NT2/D1 (cell line): ENCODE data around the gene TMC2.

ENCODE experiments used
- DNase-seq: peaks from one replicate; pipeline ENCODE4 v3.0.0-alpha.2; 2011; ENCODE audit warnings: low read depth, low spot score
- H3K27me3 ChIP-seq: 2 replicates; pipeline ENCODE4 v1.6.0; 2011; ENCODE audit warnings: mild to moderate bottlenecking; ENCODE audit not compliant: insufficient read length, insufficient read depth
- H3K36me3 ChIP-seq: 2 replicates; pipeline ENCODE4 v1.6.1; 2011; ENCODE audit warnings: mild to moderate bottlenecking, low read length, mixed read lengths; ENCODE audit not compliant: insufficient read depth, insufficient read length
- H3K4me1 ChIP-seq: 2 replicates; pipeline ENCODE4 v1.5.1; 2011; ENCODE audit not compliant: insufficient read depth, insufficient read length
- H3K4me3 ChIP-seq: 2 replicates; pipeline ENCODE4 v1.5.1; 2011; ENCODE audit warnings: low read depth; ENCODE audit not compliant: insufficient read length
- H3K9ac ChIP-seq: 2 replicates; pipeline ENCODE4 v1.6.0; 2011; ENCODE audit warnings: low read depth; ENCODE audit not compliant: insufficient read length
- H3K9me3 ChIP-seq: 2 replicates; pipeline ENCODE4 v1.5.1; 2011; ENCODE audit warnings: mild to moderate bottlenecking, low read length; ENCODE audit not compliant: insufficient read depth
- SUZ12 ChIP-seq: IDR thresholded peaks from 2 replicates; pipeline ENCODE4 v1.6.1; 2011; ENCODE audit not compliant: insufficient read length, insufficient read depth; ENCODE audit errors: extremely low read depth
- YY1 ChIP-seq: IDR thresholded peaks from 2 replicates; pipeline ENCODE4 v1.6.1; 2011; ENCODE audit not compliant: insufficient read length, insufficient read depth
- ZNF274 ChIP-seq: IDR thresholded peaks from 2 replicates; pipeline ENCODE4 v1.6.1; 2011; ENCODE audit warnings: mild to moderate bottlenecking, low read depth, low read length

TMC2 gene

DNA sequence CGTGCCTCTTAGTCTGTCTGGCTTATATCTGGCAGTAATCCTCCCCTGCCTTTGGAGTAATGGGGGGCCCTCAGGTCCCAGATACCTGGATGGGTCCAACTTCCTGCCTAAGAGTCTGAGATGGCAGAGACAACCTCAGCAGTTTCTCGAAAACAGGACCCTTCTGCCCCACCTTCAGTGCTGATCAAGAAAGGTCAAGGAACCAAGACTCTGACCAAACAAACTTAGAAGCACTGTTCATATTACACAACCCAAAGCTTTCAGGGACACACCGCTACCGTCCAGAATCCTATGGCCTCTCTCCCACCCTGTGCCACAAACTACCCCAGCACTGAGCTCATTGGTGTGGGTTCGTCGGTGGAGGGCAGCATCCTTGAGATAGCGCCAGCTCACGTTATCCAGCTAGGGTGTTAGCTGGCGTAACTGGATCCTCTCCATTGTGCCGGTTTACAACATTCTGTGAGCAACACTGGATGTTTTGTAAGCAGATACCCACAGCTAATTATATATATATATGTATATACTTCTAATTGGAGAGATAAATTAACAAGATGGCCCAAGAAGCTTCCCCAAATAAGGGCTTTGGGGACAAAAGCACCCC lies 7.6 kb upstream of the TMC2 start:
- Histone ChIP-seq H3K4me1 (peaks cover 2% of the 10 kb centered on the region), H3K9ac (no peak overlapping the region), H3K4me3 (no peak overlapping the region), H3K36me3 (no peaks in the 10 kb centered on the region), H3K9me3 (no peaks in the 10 kb centered on the region), H3K27me3 (peaks cover 34% of the 10 kb centered on the region)
- DNase-seq: no peak
- no peak for TF ChIP-seq SUZ12
- TF ChIP-seq ZNF274: no peak
- TF ChIP-seq YY1: no peak

DNA sequence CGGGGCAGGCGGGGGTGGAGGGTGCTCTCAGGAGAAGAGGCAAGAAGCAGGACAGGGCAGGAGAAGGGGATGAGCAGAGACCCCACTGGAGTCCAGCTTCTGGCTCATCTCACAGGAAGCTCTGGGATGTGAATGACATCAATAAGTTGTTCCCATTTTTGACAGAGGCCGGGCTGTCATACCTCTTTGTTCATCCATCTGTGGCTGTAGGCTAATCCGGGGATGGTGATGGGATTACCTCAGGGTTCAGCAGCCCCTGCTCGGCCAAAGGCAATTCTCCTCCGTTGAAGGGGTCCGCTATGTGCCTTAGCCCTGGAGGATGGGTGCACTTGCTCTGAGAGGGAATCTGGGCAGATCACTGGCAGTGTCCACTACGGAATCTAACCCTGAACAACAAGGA lies 3.3 kb upstream of the TMC2 start:
- Histone ChIP-seq H3K27me3 (peaks cover 18% of the 10 kb centered on the region), H3K9me3 (no peaks in the 10 kb centered on the region), H3K9ac (no peak overlapping the region), H3K4me3 (no peak overlapping the region), H3K36me3 (no peaks in the 10 kb centered on the region), H3K4me1 (peaks cover 9% of the 10 kb centered on the region)
- no peak for DNase-seq
- no peak for TF ChIP-seq SUZ12
- TF ChIP-seq YY1: no peak
- no peak for TF ChIP-seq ZNF274

DNA sequence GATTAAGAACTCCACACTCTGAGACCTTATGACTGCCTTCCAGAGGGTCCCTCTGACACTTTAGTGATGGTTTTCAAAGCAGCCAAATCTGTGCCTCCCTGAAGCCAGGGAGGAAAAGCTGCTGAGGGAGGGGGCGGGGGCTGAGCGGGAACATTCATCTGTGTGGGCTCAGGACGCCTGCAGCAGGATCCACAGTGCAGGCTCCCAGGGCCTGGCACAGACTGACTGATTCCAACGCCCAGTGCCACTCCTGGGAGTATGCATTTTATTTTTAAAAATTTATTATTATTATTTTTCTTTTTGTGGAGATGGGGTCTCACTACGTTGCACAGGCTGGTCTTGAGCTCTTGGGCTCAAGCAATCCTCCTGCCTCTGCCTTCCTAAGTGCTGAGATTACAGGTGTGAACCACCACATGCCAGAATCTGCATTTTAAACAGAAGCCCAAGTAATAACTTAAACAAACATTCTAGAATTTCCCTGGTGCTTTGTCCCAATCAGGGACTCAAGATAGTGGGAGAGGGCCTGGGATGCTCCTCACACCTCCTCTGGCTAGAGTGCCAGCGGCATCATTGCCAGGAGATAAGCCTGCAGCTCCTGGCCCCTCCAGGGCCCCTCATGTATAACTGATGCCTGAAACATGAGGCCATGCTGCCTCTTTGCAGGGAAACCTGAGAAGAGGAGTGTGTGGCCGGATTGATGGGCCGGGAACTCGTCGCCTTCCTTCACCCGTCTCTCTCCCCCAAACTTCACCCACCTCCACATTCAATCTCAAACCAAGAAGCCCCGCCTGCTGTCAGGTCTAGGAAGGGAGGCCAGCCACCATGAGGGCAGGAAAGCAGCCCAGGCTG lies 438 bp upstream of the TMC2 start:
- H3K9me3 ChIP-seq: no peaks in the 10 kb centered on the region
- no peak for TF ChIP-seq SUZ12
- TF ChIP-seq ZNF274: no peak
- TF ChIP-seq YY1: no peak
- DNase-seq: no peak
- no peaks in the 10 kb centered on the region for H3K36me3 ChIP-seq
- H3K9ac ChIP-seq: no peak overlapping the region
- H3K4me3 ChIP-seq: no peak overlapping the region
- peaks cover 19% of the 10 kb centered on the region for H3K27me3 ChIP-seq
- peaks cover 9% of the 10 kb centered on the region for H3K4me1 ChIP-seq

DNA sequence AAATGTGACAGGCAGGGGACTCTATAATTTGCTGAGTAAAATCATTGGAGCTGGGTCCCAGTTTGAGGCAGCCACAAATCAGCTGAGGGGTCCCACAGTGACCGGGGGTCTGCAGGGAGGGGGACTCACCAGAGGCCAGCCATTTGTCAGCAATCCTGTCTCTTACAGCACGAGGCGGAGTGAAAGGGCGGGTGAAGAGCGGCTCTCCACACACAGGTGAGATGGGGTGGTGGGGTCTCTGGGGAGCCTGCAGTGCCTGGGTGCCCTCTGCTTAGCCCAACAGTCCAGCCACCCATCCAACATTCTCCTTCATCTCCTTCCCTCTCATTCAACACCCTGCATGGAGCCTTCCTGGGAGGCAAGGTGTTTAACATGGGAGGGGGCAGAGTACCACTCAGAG lies 728 bp downstream of the TMC2 start:
- TF ChIP-seq ZNF274: no peak
- no peak for TF ChIP-seq SUZ12
- no peak for TF ChIP-seq YY1
- Histone ChIP-seq H3K36me3 (no peaks in the 10 kb centered on the region), H3K4me1 (peaks cover 9% of the 10 kb centered on the region), H3K9ac (no peak overlapping the region), H3K4me3 (no peak overlapping the region), H3K9me3 (no peaks in the 10 kb centered on the region), H3K27me3 (peaks cover 15% of the 10 kb centered on the region)
- no peak for DNase-seq

DNA sequence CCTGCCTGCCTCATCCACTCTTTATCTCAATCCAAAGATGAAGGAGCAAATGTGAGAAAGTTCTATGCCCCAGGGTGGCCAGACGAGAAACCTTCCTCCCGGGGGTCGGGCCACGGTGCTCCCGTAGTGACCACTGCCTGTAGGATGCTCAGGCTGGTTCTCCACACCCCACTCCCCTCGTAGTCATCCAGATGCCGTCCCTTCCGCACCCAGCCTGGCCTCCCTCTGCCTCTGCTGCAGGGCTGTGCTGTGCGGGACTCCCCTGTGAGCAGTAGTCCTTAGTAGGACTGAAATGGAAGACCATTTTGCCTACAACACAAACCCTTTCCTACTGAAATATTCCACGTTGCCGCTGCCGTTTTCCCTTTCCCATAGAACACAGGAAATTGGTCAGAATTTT lies 2.0 kb downstream of the TMC2 start:
- Histone ChIP-seq H3K27me3 (peaks cover 15% of the 10 kb centered on the region), H3K4me1 (peaks cover 9% of the 10 kb centered on the region), H3K4me3 (no peak overlapping the region), H3K9ac (no peak overlapping the region), H3K36me3 (no peaks in the 10 kb centered on the region), H3K9me3 (no peaks in the 10 kb centered on the region)
- DNase-seq: no peak
- TF ChIP-seq ZNF274 (no peak), SUZ12 (no peak), YY1 (no peak)

DNA sequence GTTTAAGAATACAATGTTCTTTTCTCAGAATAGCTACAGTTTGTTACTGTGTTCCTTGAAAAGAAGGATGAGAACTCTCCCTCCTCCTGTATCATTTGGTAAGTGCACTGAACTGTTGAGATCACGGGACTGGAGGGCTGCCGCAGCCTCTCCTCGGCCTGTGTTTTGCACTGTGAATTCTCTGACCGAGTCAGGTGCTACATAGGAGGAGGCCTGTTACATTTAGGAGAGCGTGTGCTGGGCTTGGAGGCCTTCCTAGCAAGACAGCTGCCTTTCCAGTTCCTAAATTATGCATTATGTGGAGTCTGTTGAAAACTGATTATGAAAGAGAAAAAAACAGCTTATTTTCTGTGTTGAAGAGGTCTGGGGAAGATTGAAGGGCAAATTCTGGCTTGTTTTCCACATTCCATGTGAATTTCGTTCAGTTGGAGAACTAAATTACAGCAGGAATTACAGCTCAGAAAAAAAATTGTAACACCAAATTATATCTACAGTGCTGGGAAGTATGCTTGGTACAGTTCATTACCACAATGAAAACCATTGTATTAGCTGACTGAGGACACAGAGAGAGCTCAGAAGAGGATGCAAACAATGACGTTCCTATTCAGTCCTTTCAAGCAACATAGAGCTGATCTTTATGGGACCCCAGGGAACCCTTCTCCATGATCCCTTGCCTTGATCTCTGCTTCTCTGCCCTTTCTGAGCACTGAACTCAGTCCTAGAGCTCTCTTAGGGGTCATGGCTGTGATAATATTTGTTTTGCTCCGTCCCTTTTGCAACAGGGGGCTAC lies 2.8 kb downstream of the TMC2 start:
- Histone ChIP-seq H3K9ac (no peak overlapping the region), H3K27me3 (peaks cover 15% of the 10 kb centered on the region), H3K4me1 (peaks cover 9% of the 10 kb centered on the region), H3K36me3 (no peaks in the 10 kb centered on the region), H3K9me3 (no peaks in the 10 kb centered on the region), H3K4me3 (no peak overlapping the region)
- TF ChIP-seq SUZ12 (no peak), YY1 (no peak), ZNF274 (no peak)
- DNase-seq: no peak

DNA sequence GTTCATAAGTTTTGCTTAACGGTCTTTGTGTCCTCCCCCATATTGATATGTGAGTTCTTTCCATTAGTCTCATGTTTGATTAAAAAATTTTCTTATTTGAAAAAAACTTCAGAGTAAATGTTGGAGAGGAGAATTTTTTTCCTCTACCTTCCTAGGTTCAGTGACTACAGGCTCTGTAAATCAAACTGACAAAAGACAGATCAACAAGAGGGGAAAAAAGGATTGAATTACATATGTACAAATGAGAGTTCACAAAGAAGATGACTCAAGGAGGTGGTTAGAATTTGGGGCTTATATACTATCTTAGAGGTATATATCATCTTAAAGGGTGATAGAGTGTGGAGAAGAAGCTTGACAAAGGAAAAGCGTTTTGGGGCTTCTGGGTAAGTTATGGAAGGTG lies 5.6 kb downstream of the TMC2 start:
- H3K4me1 ChIP-seq: no peaks in the 10 kb centered on the region
- TF ChIP-seq SUZ12 (no peak), ZNF274 (no peak), YY1 (no peak)
- no peak overlapping the region for H3K4me3 ChIP-seq
- DNase-seq: no peak
- H3K27me3 ChIP-seq: peaks cover 15% of the 10 kb centered on the region
- H3K9ac ChIP-seq: no peak overlapping the region
- H3K36me3 ChIP-seq: no peaks in the 10 kb centered on the region
- H3K9me3 ChIP-seq: no peaks in the 10 kb centered on the region
